Trophoblast cell (in vitro differentiated cells and primary cell): ENCODE measurements around the gene MTERF4.
"Not testable (repeated sequence)": the region's sequence is repeated elsewhere in the genome, so short reads cannot be mapped to it uniquely, and the experiment has no call there.

ENCODE experiments used
- DNase-seq, 2 donors: peaks; one replicate each; pipeline ENCODE4 v3.0.0-alpha.2; 2016
- H2AFZ ChIP-seq: 2 replicates; pipeline ENCODE4 v1.6.1; 2013; ENCODE audit warnings: low read length, moderate library complexity, mild to moderate bottlenecking; ENCODE audit not compliant: insufficient read depth, poor library complexity
- H2AK5ac ChIP-seq: 2 replicates; pipeline ENCODE4 v1.6.1; 2013; ENCODE audit warnings: mild to moderate bottlenecking, low read length
- H2BK120ac ChIP-seq: 2 replicates; pipeline ENCODE4 v1.6.1; 2013; ENCODE audit warnings: low read length, mild to moderate bottlenecking, moderate library complexity; ENCODE audit not compliant: insufficient read depth, poor library complexity
- H2BK12ac ChIP-seq: 2 replicates; pipeline ENCODE4 v1.6.1; 2013; ENCODE audit warnings: mild to moderate bottlenecking, low read length, moderate library complexity
- H2BK5ac ChIP-seq: 2 replicates; pipeline ENCODE4 v1.6.1; 2013; ENCODE audit warnings: low read length, low read depth, moderate library complexity, mild to moderate bottlenecking; ENCODE audit not compliant: poor library complexity
- H3K14ac ChIP-seq: 2 replicates; pipeline ENCODE4 v1.6.1; 2013; ENCODE audit warnings: mild to moderate bottlenecking, low read length
- H3K18ac ChIP-seq: 2 replicates; pipeline ENCODE4 v1.6.1; 2013; ENCODE audit warnings: mild to moderate bottlenecking, low read length
- H3K23ac ChIP-seq: 2 replicates; pipeline ENCODE4 v1.6.1; 2013; ENCODE audit warnings: low read length
- H3K27ac ChIP-seq: 2 replicates; pipeline ENCODE4 v1.5.1; 2013; ENCODE audit warnings: low read depth, mild to moderate bottlenecking, inconsistent platforms, low read length, moderate library complexity
- H3K27me3 ChIP-seq: 2 replicates; pipeline ENCODE4 v1.6.1; 2013; ENCODE audit warnings: inconsistent platforms, mild to moderate bottlenecking, low read length, moderate library complexity; ENCODE audit not compliant: insufficient read depth
- H3K36me3 ChIP-seq, 2 experiments: 1 replicate in 1 of 2; 2 replicates in 1 of 2; pipeline ENCODE4 v1.6.1; 2013; ENCODE audit warnings: low read length in 2 of 2, mild to moderate bottlenecking in 2 of 2, moderate library complexity in 1 of 2; ENCODE audit not compliant: insufficient read depth in 2 of 2, control insufficient read depth in 1 of 2
- H3K4ac ChIP-seq: 2 replicates; pipeline ENCODE4 v1.6.1; 2013; ENCODE audit warnings: low read depth, mild to moderate bottlenecking, low read length, moderate library complexity
- H3K4me1 ChIP-seq, 2 experiments: 1 replicate in 1 of 2; 2 replicates in 1 of 2; pipeline ENCODE4 v1.6.1; 2013; ENCODE audit warnings: low read length in 2 of 2, mild to moderate bottlenecking in 2 of 2, moderate library complexity in 1 of 2; ENCODE audit not compliant: insufficient read depth in 2 of 2, control insufficient read depth in 1 of 2
- H3K4me2 ChIP-seq: 2 replicates; pipeline ENCODE4 v1.6.1; 2013; ENCODE audit warnings: inconsistent platforms, mild to moderate bottlenecking, low read length, moderate library complexity
- H3K4me3 ChIP-seq: 2 replicates; pipeline ENCODE4 v1.5.1; 2013; ENCODE audit warnings: mild to moderate bottlenecking, low read depth, low read length, inconsistent platforms
- H3K79me1 ChIP-seq: one replicate; pipeline ENCODE4 v1.6.1; 2013; ENCODE audit warnings: low read length
- H3K79me2 ChIP-seq: 2 replicates; pipeline ENCODE4 v1.6.1; 2013; ENCODE audit warnings: low read length, mild to moderate bottlenecking; ENCODE audit not compliant: control insufficient read depth, insufficient read depth, poor library complexity
- H3K9ac ChIP-seq: 2 replicates; pipeline ENCODE4 v1.6.1; 2013; ENCODE audit warnings: mild to moderate bottlenecking, low read length
- H3K9me3 ChIP-seq: 2 replicates; pipeline ENCODE4 v1.6.1; 2013; ENCODE audit warnings: low read depth, mild to moderate bottlenecking, control low read depth, inconsistent platforms, low read length; ENCODE audit not compliant: insufficient read depth
- H4K12ac ChIP-seq: 2 replicates; pipeline ENCODE4 v1.6.1; 2013; ENCODE audit warnings: low read depth, mild to moderate bottlenecking, low read length, moderate library complexity
- H4K8ac ChIP-seq: 2 replicates; pipeline ENCODE4 v1.6.1; 2013; ENCODE audit warnings: low read depth, mild to moderate bottlenecking, low read length, moderate library complexity
- H4K91ac ChIP-seq: one replicate; pipeline ENCODE4 v1.6.1; 2013; ENCODE audit warnings: low read depth, mild to moderate bottlenecking, low read length, moderate library complexity
- WGBS: extraction: QIAGEN DNeasy Blood & Tissue Kit; methylation state at CpG from one replicate; pipeline ENCODE4 v1.1.7; 2013; ENCODE audit warnings: missing lambda C conversion rate; ENCODE audit not compliant: insufficient read length, insufficient coverage; ENCODE audit errors: extremely low coverage; 5-methylcytosine and 5-hydroxymethylcytosine counted together

Gene MTERF4

DNA sequence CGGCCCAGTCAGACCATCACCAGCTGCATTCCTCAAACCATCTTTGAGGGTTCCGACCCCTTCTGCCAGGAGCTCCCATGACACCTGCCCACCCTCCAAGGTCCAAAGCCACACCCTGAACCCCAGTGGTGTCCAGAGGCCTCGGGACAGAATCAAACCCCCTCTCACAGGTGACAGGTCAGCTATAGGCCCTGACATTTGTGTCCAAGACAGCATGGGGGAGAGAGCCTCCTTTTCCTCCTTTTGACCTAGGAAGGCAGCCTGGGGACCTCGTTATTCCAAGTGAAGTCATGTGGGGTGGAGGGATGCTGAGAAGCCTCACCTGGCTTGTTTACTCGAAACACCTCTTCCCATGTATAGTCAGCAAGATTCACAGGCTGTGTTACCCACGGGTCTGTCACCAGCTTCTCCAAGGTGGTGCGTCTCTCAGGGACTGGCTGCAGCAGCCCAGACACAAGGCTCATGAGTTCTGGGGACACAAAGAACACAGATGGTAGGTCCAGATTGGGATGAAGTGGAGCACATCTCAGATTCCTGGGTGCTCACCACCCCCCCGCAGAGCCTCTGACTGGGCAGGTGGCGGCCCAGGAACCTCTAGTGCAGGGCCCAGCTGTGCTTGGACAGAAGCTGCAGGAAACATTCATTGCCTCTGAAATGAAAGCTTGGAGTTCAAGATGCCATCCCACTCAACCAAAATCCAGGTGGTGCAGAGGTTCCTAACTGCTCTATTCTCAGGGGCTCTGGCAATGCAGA is 5.1 kb upstream of the MTERF4 start:
- H3K4ac ChIP-seq: no peak overlapping the region
- H3K23ac ChIP-seq: no peak overlapping the region
- peaks cover 18 to 19% of the 10 kb centered on the region in 2 experiments for H3K36me3 ChIP-seq
- H4K12ac ChIP-seq: no peak overlapping the region
- no peak overlapping the region for H4K8ac ChIP-seq
- H3K79me1 ChIP-seq: peaks cover 3% of the 10 kb centered on the region
- H2BK120ac ChIP-seq: no peak overlapping the region
- no CpG with 5 or more reads among the region's 9 CpGs for WGBS
- no peak overlapping the region for H3K18ac ChIP-seq
- H3K4me1 ChIP-seq: no peaks in the 10 kb centered on the region
- no peak overlapping the region for H2BK12ac ChIP-seq
- H3K27ac ChIP-seq: no peak overlapping the region
- no peaks in the 10 kb centered on the region for H3K9me3 ChIP-seq
- no peak overlapping the region for H3K14ac ChIP-seq
- H4K91ac ChIP-seq: no peak overlapping the region
- H3K4me2 ChIP-seq: no peak overlapping the region
- no peak overlapping the region for H2AK5ac ChIP-seq
- peaks cover 2% of the 10 kb centered on the region for H3K79me2 ChIP-seq
- H2BK5ac ChIP-seq: no peak overlapping the region
- H3K9ac ChIP-seq: no peak overlapping the region
- no peaks in the 10 kb centered on the region for H3K27me3 ChIP-seq
- H3K4me3 ChIP-seq: no peak overlapping the region
- no peak overlapping the region for H2AFZ ChIP-seq
- no peak for DNase-seq

GRCh38 chr2:241105641-241106040 is 3.6 kb upstream of the MTERF4 start:
- no peaks in the 10 kb centered on the region for H3K9me3 ChIP-seq
- peaks cover 5% of the 10 kb centered on the region for H3K79me1 ChIP-seq
- DNase-seq: no peak
- H3K4me1 ChIP-seq: peaks cover 4 to 5% of the 10 kb centered on the region in 2 experiments
- peaks cover 4% of the 10 kb centered on the region for H3K79me2 ChIP-seq
- H4K8ac ChIP-seq: no peak overlapping the region
- H2AFZ ChIP-seq: no peak overlapping the region
- H2AK5ac ChIP-seq: no peak overlapping the region
- no peak overlapping the region for H3K18ac ChIP-seq
- H3K14ac ChIP-seq: no peak overlapping the region
- peaks cover 11 to 14% of the 10 kb centered on the region in 2 experiments for H3K36me3 ChIP-seq
- WGBS: no CpG with 5 or more reads among the region's 3 CpGs
- no peak overlapping the region for H2BK120ac ChIP-seq
- H3K4ac ChIP-seq: no peak overlapping the region
- no peak overlapping the region for H2BK12ac ChIP-seq
- no peak overlapping the region for H4K12ac ChIP-seq
- H4K91ac ChIP-seq: no peak overlapping the region
- no peak overlapping the region for H3K27ac ChIP-seq
- no peak overlapping the region for H3K4me2 ChIP-seq
- no peak overlapping the region for H3K4me3 ChIP-seq
- no peaks in the 10 kb centered on the region for H3K27me3 ChIP-seq
- no peak overlapping the region for H3K23ac ChIP-seq
- H2BK5ac ChIP-seq: no peak overlapping the region
- no peak overlapping the region for H3K9ac ChIP-seq

DNA sequence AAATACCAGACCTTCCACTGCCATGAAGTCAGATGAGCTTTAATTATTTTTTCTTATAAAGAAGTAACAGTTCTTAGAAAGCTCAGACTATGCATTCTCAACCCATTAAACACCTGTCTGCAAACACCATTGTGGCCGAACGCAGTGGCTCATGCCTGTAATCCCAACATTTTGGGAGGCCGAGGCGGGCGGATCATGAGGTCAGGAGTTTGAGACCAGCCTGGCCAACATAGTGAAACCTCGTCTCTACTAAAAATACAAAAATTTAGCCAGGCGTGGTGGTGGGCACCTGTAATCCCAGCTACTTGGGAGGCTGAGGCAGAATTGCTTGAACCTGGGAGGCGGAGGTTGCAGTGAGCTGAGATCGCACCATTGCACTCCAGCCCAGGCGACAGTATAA is 2.5 kb upstream of the MTERF4 start:
- WGBS: no CpG with 5 or more reads among the region's 10 CpGs
- not testable (repeated sequence) for H3K14ac ChIP-seq, H2BK120ac ChIP-seq, H3K4me1 ChIP-seq, H3K23ac ChIP-seq, H3K27ac ChIP-seq, H4K91ac ChIP-seq, H4K12ac ChIP-seq, H2AK5ac ChIP-seq, H4K8ac ChIP-seq, H3K4ac ChIP-seq, H3K9ac ChIP-seq, H3K4me3 ChIP-seq, H3K9me3 ChIP-seq, H3K27me3 ChIP-seq, H3K18ac ChIP-seq, H2BK12ac ChIP-seq, H2BK5ac ChIP-seq, H3K79me2 ChIP-seq, DNase-seq, H3K79me1 ChIP-seq, H3K4me2 ChIP-seq, H2AFZ ChIP-seq
- peaks cover 10 to 15% of the 10 kb centered on the region in 2 experiments for H3K36me3 ChIP-seq

DNA sequence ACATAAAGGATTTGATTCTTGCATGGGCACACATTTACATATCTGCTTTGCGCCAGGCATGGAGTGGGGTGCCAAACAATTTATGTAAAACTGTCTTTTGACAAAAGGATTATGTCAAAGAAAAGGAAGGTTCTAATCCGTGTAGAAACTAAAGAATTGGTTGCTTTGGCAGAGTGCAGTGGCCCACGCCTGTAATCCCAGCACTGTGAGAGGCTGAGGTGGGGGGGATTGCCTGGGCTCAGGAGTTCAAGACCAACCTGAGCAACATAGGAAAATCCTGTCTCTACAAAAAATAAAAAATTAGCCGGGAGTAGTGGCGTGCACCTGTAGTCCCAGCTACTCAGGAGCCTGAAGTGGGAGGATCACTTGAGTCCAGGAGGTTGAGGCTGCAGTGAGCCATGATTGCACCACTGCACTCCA is 1.1 kb upstream of the MTERF4 start:
- H3K23ac ChIP-seq: no peak overlapping the region

More for the DNA sequence above, 1.1 kb upstream of the MTERF4 start:
- H3K36me3 ChIP-seq: peaks cover 6 to 17% of the 10 kb centered on the region in 2 experiments
- no peak overlapping the region for H4K91ac ChIP-seq
- H3K4ac ChIP-seq: no peak overlapping the region
- H4K8ac ChIP-seq: no peak overlapping the region
- H3K9me3 ChIP-seq: no peaks in the 10 kb centered on the region
- no peak overlapping the region for H3K18ac ChIP-seq
- H2BK5ac ChIP-seq: no peak overlapping the region
- no CpG with 5 or more reads among the region's 5 CpGs for WGBS
- H3K79me2 ChIP-seq: peaks cover 4% of the 10 kb centered on the region
- H2AK5ac ChIP-seq: no peak overlapping the region
- no peak for DNase-seq
- no peak overlapping the region for H4K12ac ChIP-seq
- H3K4me3 ChIP-seq: no peak overlapping the region
- no peak overlapping the region for H3K27ac ChIP-seq
- H3K14ac ChIP-seq: no peak overlapping the region
- peaks cover 5% of the 10 kb centered on the region for H3K79me1 ChIP-seq
- no peak overlapping the region for H2BK120ac ChIP-seq
- peak overlapping the region; percentile 58 for H3K4me2 ChIP-seq
- H3K4me1 ChIP-seq: peaks cover 4 to 5% of the 10 kb centered on the region in 2 experiments
- no peaks in the 10 kb centered on the region for H3K27me3 ChIP-seq
- H2BK12ac ChIP-seq: no peak overlapping the region
- no peak overlapping the region for H3K9ac ChIP-seq
- H2AFZ ChIP-seq: no peak overlapping the region
